ENCODE data around the gene CDH23.

DNA sequence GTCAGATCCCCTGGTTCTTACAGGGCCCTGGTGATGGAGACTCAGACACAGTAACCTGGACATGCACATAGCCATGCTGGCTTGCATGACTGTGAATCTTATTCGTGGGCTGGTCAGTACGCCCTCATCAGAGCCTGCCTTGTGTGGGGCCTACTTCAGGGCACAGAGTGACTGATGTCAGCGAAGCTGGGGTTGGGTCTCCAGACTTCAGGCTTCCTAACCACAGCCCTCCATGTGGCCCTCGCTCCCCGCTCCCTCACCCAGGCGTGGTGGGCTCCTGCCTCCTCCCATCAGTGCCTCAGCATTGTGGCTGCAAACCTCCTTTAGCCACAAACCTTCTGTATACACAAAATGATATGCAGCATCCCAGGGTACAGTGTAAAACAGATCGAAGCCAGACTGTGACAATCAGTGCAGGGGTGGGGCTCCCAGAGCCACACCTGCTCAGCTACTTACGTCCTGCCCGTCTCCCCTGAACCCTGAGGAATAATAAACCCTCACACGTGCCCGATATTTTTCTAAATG is 329.9 kb downstream of the CDH23 start:
- TF ChIP-seq CTCF (IDR thresholded peaks at IDR 0.05): no peak
- no peak for TF ChIP-seq POLR2A (IDR thresholded peaks at IDR 0.05)
- no peak for TF ChIP-seq POLR2AphosphoS5 (IDR thresholded peaks at IDR 0.05)
- TF ChIP-seq EP300 (IDR thresholded peaks at IDR 0.05): no peak

All from suprapubic skin (tissue), 4 donors.